Thymus (tissue), 11 donors: ENCODE measurements around the gene DMRT1. TPM values are rescaled to one million over a fixed set of nuclear protein-coding genes. Genes with fewer than 3 reads are reported as not detected.

ENCODE experiments used
- DNase-seq, 9 donors: peaks; one replicate each; pipeline ENCODE4 v3.0.0-alpha.2; 2013; ENCODE audit warnings: low spot score in 9 of 9, low read depth in 6 of 9, missing footprints in 1 of 9
- H3K27ac ChIP-seq, 2 donors: one replicate each; pipeline ENCODE4 v1.5.1; 2013; ENCODE audit warnings: control low read depth in 1 of 2, low read depth in 1 of 2, low read length in 1 of 2, mild to moderate bottlenecking in 1 of 2, moderate library complexity in 1 of 2
- H3K27me3 ChIP-seq, 2 donors: one replicate each; pipeline ENCODE4 v1.5.1; 2013; ENCODE audit warnings: low read length in 1 of 2; ENCODE audit not compliant: control insufficient read depth in 2 of 2, insufficient read depth in 1 of 2
- H3K36me3 ChIP-seq, 2 donors: one replicate each; pipeline ENCODE4 v1.5.1; 2013; ENCODE audit warnings: low read length in 1 of 2, mild to moderate bottlenecking in 1 of 2, moderate library complexity in 1 of 2; ENCODE audit not compliant: control insufficient read depth in 2 of 2, insufficient read depth in 2 of 2
- H3K4me1 ChIP-seq, 2 donors: one replicate each; pipeline ENCODE4 v1.5.1; 2013; ENCODE audit warnings: low read length in 2 of 2; ENCODE audit not compliant: control insufficient read depth in 2 of 2, insufficient read depth in 2 of 2
- H3K4me3 ChIP-seq, 2 donors: one replicate each; pipeline ENCODE4 v1.5.1; 2013; ENCODE audit warnings: low read length in 2 of 2, control low read depth in 1 of 2, mild to moderate bottlenecking in 1 of 2
- H3K9me3 ChIP-seq, 2 donors: one replicate each; pipeline ENCODE4 v1.5.1; 2013; ENCODE audit warnings: low read length in 1 of 2, mild to moderate bottlenecking in 1 of 2; ENCODE audit not compliant: control insufficient read depth in 2 of 2, insufficient read depth in 1 of 2
- WGBS: extraction: QIAGEN DNeasy Blood & Tissue Kit; methylation state at CpG from one replicate; pipeline ENCODE4 v1.1.7; 2013; 5-methylcytosine and 5-hydroxymethylcytosine counted together
- polyA plus RNA-seq: library from polyadenylated mRNA; stranded (reverse); fragments of 200-250 nt; gene quantifications from one replicate; pipeline ENCODE4 v1.2.3, GENCODE V29; 2013
- total RNA-seq: library from RNA; stranded (reverse); fragments of 120-200 nt; gene quantifications from one replicate; pipeline ENCODE4 v1.2.4, GENCODE V29; 2013
- donor health status: healthy.

The DMRT1 gene
- total and polyA plus RNA-seq, 2 donors, result 0.05 to 0.37 TPM

DNA sequence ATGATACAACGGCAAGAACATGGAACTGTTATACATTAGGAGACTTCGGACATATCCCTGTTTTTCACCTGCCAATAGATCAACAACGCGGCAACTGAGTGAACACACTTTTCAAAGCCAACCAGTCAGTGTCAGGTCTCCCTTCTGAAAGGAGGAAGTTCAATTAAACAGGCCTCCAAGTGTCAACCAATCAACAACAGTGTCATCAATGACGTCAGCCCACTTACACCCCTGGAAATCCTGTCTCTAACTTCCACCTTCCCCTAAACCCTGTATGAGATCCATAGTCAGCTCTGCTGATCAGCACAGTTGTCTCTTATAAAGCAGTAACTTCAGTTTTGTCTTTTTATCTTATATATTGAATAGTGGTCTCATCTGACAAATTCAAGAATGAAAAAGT is 171.5 kb downstream of the DMRT1 start:
- Histone ChIP-seq H3K4me3 (no peak overlapping the region), H3K27me3 (no peaks in the 10 kb centered on the region), H3K27ac (no peak overlapping the region), H3K9me3 (no peaks in the 10 kb centered on the region), H3K4me1 (no peaks in the 10 kb centered on the region), H3K36me3 (no peaks in the 10 kb centered on the region)
- 83% methylated on average over 5 of the region's 5 CpGs for WGBS
- no peak for DNase-seq

DNA sequence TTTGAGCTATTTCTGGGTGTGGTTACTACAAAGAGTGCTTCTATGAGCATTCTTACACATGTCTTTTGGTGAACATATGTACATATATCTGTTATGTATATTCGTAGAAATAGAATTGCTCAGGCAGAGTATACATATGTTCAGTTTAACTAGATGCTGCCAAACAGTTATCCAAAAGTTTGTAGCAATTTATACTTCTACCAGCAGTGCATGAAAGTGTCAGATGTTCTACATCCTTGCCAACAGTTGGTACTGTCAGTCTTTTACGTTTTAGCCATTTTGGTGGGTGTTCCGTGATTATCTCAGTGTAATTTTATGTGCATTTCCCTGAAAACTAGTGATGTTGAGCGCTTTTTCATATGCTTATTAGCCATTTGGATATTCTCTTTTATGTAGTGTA is 172.7 kb downstream of the DMRT1 start:
- 94% methylated on average over 4 of the region's 4 CpGs for WGBS
- Histone ChIP-seq H3K4me1 (no peaks in the 10 kb centered on the region), H3K9me3 (no peaks in the 10 kb centered on the region), H3K27ac (no peak overlapping the region), H3K36me3 (no peaks in the 10 kb centered on the region), H3K4me3 (no peak overlapping the region), H3K27me3 (no peaks in the 10 kb centered on the region)
- no peak for DNase-seq

GRCh38 chr9:1014640-1015039 is 173.1 kb downstream of the DMRT1 start:
- Histone ChIP-seq H3K9me3 (no peaks in the 10 kb centered on the region), H3K36me3 (no peaks in the 10 kb centered on the region), H3K4me3 (no peak overlapping the region), H3K27me3 (no peaks in the 10 kb centered on the region), H3K4me1 (no peaks in the 10 kb centered on the region), H3K27ac (no peak overlapping the region)
- DNase-seq, result no peak
- WGBS, result 99% methylated on average over 2 of the region's 2 CpGs

DNA sequence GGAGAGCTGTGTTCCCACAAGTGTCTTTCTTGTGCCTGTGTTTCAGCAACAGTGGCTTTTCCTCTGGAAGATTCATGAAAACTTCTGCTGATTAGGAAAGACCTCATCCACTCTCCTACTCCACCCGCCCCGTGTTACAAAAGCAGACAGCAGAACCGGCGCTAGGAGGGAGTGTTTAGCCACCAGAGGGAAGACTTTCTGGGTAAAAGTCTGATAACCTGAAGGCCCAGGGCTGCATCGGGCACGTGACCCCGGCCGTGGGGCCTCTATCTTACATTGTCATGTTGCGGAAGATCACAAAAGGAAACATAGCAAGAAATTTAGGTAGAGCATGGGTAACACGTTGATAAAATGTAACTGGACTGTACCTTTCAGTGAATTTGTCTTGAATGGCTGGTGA is 176.6 kb downstream of the DMRT1 start:
- 9% methylated on average over 10 of the region's 10 CpGs for WGBS
- no peaks in the 10 kb centered on the region for H3K27me3 ChIP-seq
- no peak for DNase-seq
- no peaks in the 10 kb centered on the region for H3K9me3 ChIP-seq
- H3K4me1 ChIP-seq, result no peaks in the 10 kb centered on the region
- H3K36me3 ChIP-seq, result no peaks in the 10 kb centered on the region
- no peak overlapping the region for H3K27ac ChIP-seq
- H3K4me3 ChIP-seq, result no peak overlapping the region

Other genes starting within 250 kb of the DMRT1 start
- gene DMRT3, start 135.0 kb downstream of the DMRT1 start, total RNA-seq, result 0.05 TPM
- gene DMRT3, start 135.0 kb downstream of the DMRT1 start, polyA plus RNA-seq, result 0.21 TPM
- gene DMRT2, start 208.7 kb downstream of the DMRT1 start, total RNA-seq, result 19.0 TPM
- 35.2 TPM for gene DMRT2, start 208.7 kb downstream of the DMRT1 start, polyA plus RNA-seq